HL-60 (cell line): ENCODE measurements around the gene RNF111.
"Not testable (repeated sequence)": the region's sequence is repeated elsewhere in the genome, so short reads cannot be mapped to it uniquely, and the experiment has no call there.

Source experiments
- CTCF ChIP-seq: IDR thresholded peaks from one replicate; pipeline ENCODE4 v1.5.1; 2011; ENCODE audit warnings: low read length, control low read depth, inconsistent platforms; ENCODE audit not compliant: insufficient read depth
- POLR2AphosphoS5 ChIP-seq: IDR thresholded peaks from 2 replicates; pipeline ENCODE4 v1.6.1; 2012; ENCODE audit warnings: low read depth
- REST ChIP-seq: IDR thresholded peaks from 2 replicates; pipeline ENCODE4 v1.6.1; 2012; ENCODE audit warnings: low read depth; ENCODE audit not compliant: insufficient replicate concordance

DNA sequence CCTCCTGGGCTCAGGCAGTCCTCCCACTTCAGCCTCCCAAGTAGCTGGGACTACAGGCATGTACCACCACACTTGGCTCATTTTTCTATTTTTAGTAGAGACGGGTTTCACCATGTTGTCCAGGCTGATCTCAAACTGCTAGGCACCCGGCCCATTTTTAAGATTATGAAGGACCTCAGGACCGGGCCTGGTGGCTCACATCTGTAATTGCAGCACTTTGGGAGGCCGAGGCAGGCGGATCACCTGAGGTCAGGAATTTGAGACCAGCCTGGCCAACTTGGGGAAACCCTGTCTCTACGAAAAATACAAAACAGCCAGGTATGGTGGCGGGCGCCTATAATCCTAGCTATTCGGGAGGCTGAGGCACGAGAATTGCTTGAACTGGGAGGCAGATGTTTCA lies 12.8 kb downstream of the RNF111 start:
- not testable (repeated sequence) for TF ChIP-seq CTCF, POLR2AphosphoS5, REST
